Smooth muscle cell (in vitro differentiated cells): Measurements from ENCODE around the gene ALCAM. TPM values are rescaled to one million over a fixed set of nuclear protein-coding genes. Genes with fewer than 3 reads are reported as not detected.

Experiments
- DNase-seq: peaks from one replicate; lab custom pipeline; 2025; ENCODE audit not compliant: unreplicated experiment; lab: John Stamatoyannopoulos, UW
- H2AFZ ChIP-seq: fragments of 200-600 bp; sonication (generic); 2 replicates; pipeline ENCODE4 v1.6.0; 2016; ENCODE audit warnings: antibody characterized with exemption, low read depth, mild to moderate bottlenecking
- H3F3A ChIP-seq: fragments of 200-600 bp; sonication (generic); 2 replicates; pipeline ENCODE4 v1.6.0; 2017; ENCODE audit warnings: antibody characterized with exemption, low read depth
- H3K27ac ChIP-seq: fragments of 200-600 bp; sonication (generic); 2 replicates; pipeline ENCODE4 v1.5.1; 2016; ENCODE audit warnings: low read depth, mild to moderate bottlenecking
- H3K27me3 ChIP-seq: fragments of 200-600 bp; sonication (generic); 2 replicates; pipeline ENCODE4 v1.6.1; 2016; ENCODE audit warnings: low read depth, mild to moderate bottlenecking
- H3K36me3 ChIP-seq: fragments of 200-600 bp; sonication (generic); 2 replicates; pipeline ENCODE4 v1.5.1; 2016; ENCODE audit warnings: low read depth
- H3K4me1 ChIP-seq: fragments of 200-600 bp; sonication (generic); 2 replicates; pipeline ENCODE4 v1.5.1; 2016; ENCODE audit warnings: low read depth
- H3K4me2 ChIP-seq: fragments of 200-600 bp; sonication (generic); 2 replicates; pipeline ENCODE4 v1.6.0; 2016; ENCODE audit warnings: mild to moderate bottlenecking
- H3K4me3 ChIP-seq: fragments of 200-600 bp; sonication (generic); 2 replicates; pipeline ENCODE4 v1.5.1; 2016; ENCODE audit warnings: mild to moderate bottlenecking
- H3K79me2 ChIP-seq: fragments of 200-600 bp; sonication (generic); 2 replicates; pipeline ENCODE4 v1.6.0; 2016; ENCODE audit warnings: low read depth, mild to moderate bottlenecking
- H3K9ac ChIP-seq: fragments of 200-600 bp; sonication (generic); 2 replicates; pipeline ENCODE4 v1.6.0; 2016; ENCODE audit warnings: low read depth
- H3K9me3 ChIP-seq: fragments of 200-600 bp; sonication (generic); replicated peaks from 2 replicates; pipeline ENCODE4 v1.5.1; 2016; ENCODE audit warnings: low read depth
- H4K20me1 ChIP-seq: fragments of 200-600 bp; sonication (generic); 2 replicates; pipeline ENCODE4 v1.6.0; 2016; ENCODE audit warnings: low read depth
- WGBS: methylation state at CpG from one replicate; pipeline ENCODE4 v1.1.7; 2016; ENCODE audit warnings: low lambda C conversion rate; 5-methylcytosine and 5-hydroxymethylcytosine counted together
- polyA plus RNA-seq: library from polyadenylated mRNA; unstranded; fragments of >200 nt; fragmentation: Nextera tagmentation; extraction: Ambion mirVana; gene quantifications from 2 replicates; pipeline ENCODE4 v1.2.1, GENCODE V29; 2016
- total RNA-seq: library from RNA; depleted of rRNA; stranded (reverse); fragments of >200 nt; gene quantifications from 2 replicates; pipeline ENCODE4 v1.2.3, GENCODE V29; 2014
- TF ChIP-seq, protein P1 (sequence below): fragments of 200-600 bp; sonication (generic); IDR thresholded peaks from 2 replicates; pipeline ENCODE4 v1.5.1; 2017; ENCODE audit warnings: borderline replicate concordance, mild to moderate bottlenecking, antibody characterized with exemption; ENCODE audit not compliant: insufficient read depth, poor library complexity, severe bottlenecking

ALCAM gene
- total and polyA plus RNA-seq, 2 experiments from 2014 or later = 110 to 314 TPM

DNA sequence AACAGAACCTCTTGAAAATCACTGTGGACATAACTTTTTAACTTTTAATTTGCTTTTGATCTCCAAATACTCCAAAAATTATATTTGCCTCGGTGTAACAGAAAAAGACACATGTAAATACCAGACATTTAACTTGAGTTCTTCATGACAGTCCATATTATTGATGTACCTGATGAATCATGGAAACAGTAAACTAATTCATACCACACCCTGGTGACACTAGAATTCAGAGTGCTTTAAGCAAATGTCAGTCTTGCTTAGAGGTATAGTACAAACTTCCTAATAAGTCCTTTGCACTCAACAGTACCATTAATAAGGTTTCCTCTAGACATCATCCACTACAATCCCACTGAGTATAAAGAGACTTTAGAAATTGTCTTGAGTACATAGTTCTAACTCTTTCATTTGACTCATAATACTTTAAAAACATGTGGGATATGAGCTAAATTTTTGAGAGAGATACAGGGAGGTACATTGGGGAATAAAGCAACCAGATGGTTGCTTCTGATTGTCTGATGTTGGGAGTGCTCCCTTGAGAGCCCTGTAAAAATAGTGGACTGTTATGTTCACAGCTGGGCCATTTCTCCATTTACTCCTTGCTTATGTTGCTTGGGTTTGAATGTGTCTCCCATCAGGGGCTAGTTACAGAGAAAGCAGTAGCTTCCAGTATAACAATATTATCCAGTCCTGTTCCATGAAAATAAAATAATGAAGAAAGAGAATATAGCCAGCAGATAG is 175.7 kb downstream of the ALCAM start:
- H3K9ac ChIP-seq = no peak overlapping the region
- H3K27me3 ChIP-seq = no peaks in the 10 kb centered on the region
- TF ChIP-seq, protein P1, sequence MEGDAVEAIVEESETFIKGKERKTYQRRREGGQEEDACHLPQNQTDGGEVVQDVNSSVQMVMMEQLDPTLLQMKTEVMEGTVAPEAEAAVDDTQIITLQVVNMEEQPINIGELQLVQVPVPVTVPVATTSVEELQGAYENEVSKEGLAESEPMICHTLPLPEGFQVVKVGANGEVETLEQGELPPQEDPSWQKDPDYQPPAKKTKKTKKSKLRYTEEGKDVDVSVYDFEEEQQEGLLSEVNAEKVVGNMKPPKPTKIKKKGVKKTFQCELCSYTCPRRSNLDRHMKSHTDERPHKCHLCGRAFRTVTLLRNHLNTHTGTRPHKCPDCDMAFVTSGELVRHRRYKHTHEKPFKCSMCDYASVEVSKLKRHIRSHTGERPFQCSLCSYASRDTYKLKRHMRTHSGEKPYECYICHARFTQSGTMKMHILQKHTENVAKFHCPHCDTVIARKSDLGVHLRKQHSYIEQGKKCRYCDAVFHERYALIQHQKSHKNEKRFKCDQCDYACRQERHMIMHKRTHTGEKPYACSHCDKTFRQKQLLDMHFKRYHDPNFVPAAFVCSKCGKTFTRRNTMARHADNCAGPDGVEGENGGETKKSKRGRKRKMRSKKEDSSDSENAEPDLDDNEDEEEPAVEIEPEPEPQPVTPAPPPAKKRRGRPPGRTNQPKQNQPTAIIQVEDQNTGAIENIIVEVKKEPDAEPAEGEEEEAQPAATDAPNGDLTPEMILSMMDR = no peak
- no peaks in the 10 kb centered on the region for H3K4me1 ChIP-seq
- H3K4me2 ChIP-seq = no peak overlapping the region
- no peak overlapping the region for H2AFZ ChIP-seq
- H3K79me2 ChIP-seq = no peaks in the 10 kb centered on the region
- H3K9me3 ChIP-seq = no peaks in the 10 kb centered on the region
- DNase-seq = no peak
- H3K4me3 ChIP-seq = no peak overlapping the region
- H3K27ac ChIP-seq = no peak overlapping the region
- peaks cover 40% of the 10 kb centered on the region for H3K36me3 ChIP-seq
- H4K20me1 ChIP-seq = no peaks in the 10 kb centered on the region
- H3F3A ChIP-seq = no peaks in the 10 kb centered on the region
- 86% methylated on average over 1 of the region's 1 CpG for WGBS

DNA sequence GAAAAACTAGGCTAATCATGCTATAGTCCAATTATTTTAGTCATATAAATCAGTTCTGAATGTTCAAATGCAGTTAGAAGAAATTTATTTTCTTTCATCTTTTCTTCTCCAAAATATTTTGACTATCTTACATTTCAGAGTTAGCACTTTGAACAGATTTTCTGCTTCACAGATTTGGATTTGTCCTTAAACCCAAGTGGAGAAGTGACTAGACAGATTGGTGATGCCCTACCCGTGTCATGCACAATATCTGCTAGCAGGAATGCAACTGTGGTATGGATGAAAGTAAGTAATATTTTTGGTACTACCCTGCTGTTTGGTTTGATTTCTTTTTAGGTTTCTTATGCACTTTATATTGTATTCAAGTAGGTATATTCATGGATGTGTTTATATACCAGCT is 178.3 kb downstream of the ALCAM start:
- Histone ChIP-seq H3K36me3 (peaks cover 47% of the 10 kb centered on the region), H4K20me1 (no peaks in the 10 kb centered on the region)

DNA sequence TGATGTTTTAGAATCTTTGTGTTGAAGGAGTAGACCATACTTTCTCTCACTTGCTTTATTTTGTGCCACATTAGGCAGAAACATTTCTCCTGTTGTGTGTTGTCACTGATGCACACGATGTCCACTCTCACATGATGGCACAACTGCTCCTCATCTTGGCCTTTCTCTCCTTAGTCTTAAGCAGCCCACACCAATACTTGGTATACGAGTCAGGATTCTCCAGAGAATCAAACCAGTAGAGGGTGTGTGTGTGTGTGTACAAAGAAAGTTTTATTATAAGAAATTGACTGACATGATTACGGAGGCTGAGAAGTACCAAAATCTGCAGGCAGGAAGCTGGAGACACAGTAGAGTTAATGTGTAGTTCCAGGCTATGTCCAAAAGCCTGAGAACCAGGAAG is 187.1 kb downstream of the ALCAM start:
- no peak overlapping the region for H3K4me2 ChIP-seq
- H3K4me1 ChIP-seq = no peaks in the 10 kb centered on the region
- H3F3A ChIP-seq = no peaks in the 10 kb centered on the region
- H3K27ac ChIP-seq = no peak overlapping the region
- no peaks in the 10 kb centered on the region for H3K79me2 ChIP-seq
- no peak overlapping the region for H3K9ac ChIP-seq
- no peak overlapping the region for H3K4me3 ChIP-seq
- DNase-seq = no peak
- H4K20me1 ChIP-seq = no peaks in the 10 kb centered on the region
- 86% methylated on average over 3 of the region's 3 CpGs for WGBS
- H3K36me3 ChIP-seq = peaks cover 21% of the 10 kb centered on the region
- no peak overlapping the region for H2AFZ ChIP-seq
- H3K27me3 ChIP-seq = no peaks in the 10 kb centered on the region
- no peaks in the 10 kb centered on the region for H3K9me3 ChIP-seq
- TF ChIP-seq, protein P1 = no peak

More for the DNA sequence above, 178.3 kb downstream of the ALCAM start:
- H3K4me1 ChIP-seq = no peaks in the 10 kb centered on the region
- no peak for DNase-seq
- H3K79me2 ChIP-seq = no peaks in the 10 kb centered on the region
- TF ChIP-seq, protein P1 = no peak
- no peaks in the 10 kb centered on the region for H3F3A ChIP-seq
- H3K27me3 ChIP-seq = no peaks in the 10 kb centered on the region
- no peak overlapping the region for H3K4me2 ChIP-seq
- no peak overlapping the region for H3K9ac ChIP-seq
- no peak overlapping the region for H2AFZ ChIP-seq
- H3K27ac ChIP-seq = no peak overlapping the region
- no peak overlapping the region for H3K4me3 ChIP-seq
- H3K9me3 ChIP-seq = no peaks in the 10 kb centered on the region
- WGBS = 93% methylated on average over 1 of the region's 1 CpG

DNA sequence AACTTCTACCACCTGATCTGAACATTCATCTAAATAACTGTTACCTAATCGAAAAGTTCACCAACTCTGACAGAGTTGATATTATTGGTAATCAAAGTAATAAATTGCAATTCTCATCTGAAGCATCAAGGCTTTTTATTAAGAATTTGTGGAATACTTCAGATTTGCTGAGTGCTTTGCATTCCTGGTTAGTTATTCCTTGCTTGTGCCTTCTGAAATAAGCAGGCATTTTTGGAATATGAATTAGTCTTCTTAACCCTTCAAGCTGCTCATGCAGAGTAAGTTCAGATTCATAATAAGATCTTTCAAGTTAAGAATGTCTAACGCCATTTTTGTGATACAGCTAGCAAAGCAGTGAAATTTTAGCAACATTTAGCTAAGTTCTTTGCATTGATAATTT is 188.5 kb downstream of the ALCAM start:
- Histone ChIP-seq H3K4me1 (no peaks in the 10 kb centered on the region), H3F3A (no peaks in the 10 kb centered on the region), H2AFZ (no peak overlapping the region), H3K27ac (no peak overlapping the region), H4K20me1 (no peaks in the 10 kb centered on the region), H3K36me3 (peaks cover 17% of the 10 kb centered on the region), H3K4me2 (no peak overlapping the region), H3K79me2 (no peaks in the 10 kb centered on the region), H3K9ac (no peak overlapping the region), H3K27me3 (no peaks in the 10 kb centered on the region), H3K9me3 (no peaks in the 10 kb centered on the region), H3K4me3 (no peak overlapping the region)
- 99% methylated on average over 2 of the region's 2 CpGs for WGBS
- TF ChIP-seq, protein P1 = no peak
- DNase-seq = no peak
